ENCODE measurements around the gene ACAN. TPM values are rescaled to one million over a fixed set of nuclear protein-coding genes. Genes with fewer than 3 reads are reported as not detected.

Gene ACAN
- total and polyA plus RNA-seq, 2 of the 8 experiments (the other 6 are each of a cell fraction or from before 2014, with no cell fraction given), result 0.71 to 0.73 TPM

- H3K23me2 ChIP-seq (ENCODE audit: low read depth, low read length), result no peaks in the 10 kb centered on the region; the same call in 1 of the 2 replicates
- CTCF ChIA-PET (ENCODE audit: partially characterized antibody), result interaction anchor here (0.9 to 4.3 kb wide), 12 partner anchors 11 to 359 kb away, joined by 3 to 114 read pairs (median 9); no protein-coding TSS in a partner anchor
- no peaks in the 10 kb centered on the region for H4K20me1 ChIP-seq (replicated peaks in 1 of 2; ENCODE audit: control insufficient read depth in 1 of 2, insufficient read depth in 2 of 2, low read length in 2 of 2)
- H2BK15ac ChIP-seq (ENCODE audit: low read length), result no peak overlapping the region
- H3K4ac ChIP-seq (replicated peaks; ENCODE audit: insufficient read length, low read depth, low read length), result no peak overlapping the region
- no peaks in the 10 kb centered on the region for H3K79me1 ChIP-seq (ENCODE audit: low read depth, low read length)
- TF ChIP-seq ZNF274 (IDR thresholded peaks at IDR 0.05; ENCODE audit: borderline replicate concordance, extremely low read depth, low read length), result no peak
- TF ChIP-seq GTF2F1 (IDR thresholded peaks at IDR 0.05; ENCODE audit: borderline replicate concordance, low read depth, low read length), result no peak
- TF ChIP-seq TAF7 (optimal IDR thresholded peaks at IDR 0.05; ENCODE audit: borderline replicate concordance, low read depth, low read length), result no peak
- no peak for TF ChIP-seq SUZ12 (IDR thresholded peaks at IDR 0.05; ENCODE audit: low read length)
- TF ChIP-seq RBBP5 (IDR thresholded peaks at IDR 0.05; ENCODE audit: borderline replicate concordance, low read depth, low read length), result no peak
- no peak for TF ChIP-seq SP2 (IDR thresholded peaks at IDR 0.05; ENCODE audit: low read length)
- no peak for TF ChIP-seq CEBPB (IDR thresholded peaks at IDR 0.05; ENCODE audit: low read depth, low read length)
- no peak for TF ChIP-seq CHD1 (IDR thresholded peaks at IDR 0.05; ENCODE audit: low read depth, low read length)
- no peak for TF ChIP-seq USF2 (IDR thresholded peaks at IDR 0.05; ENCODE audit: low read length)
- no peak overlapping the region for H2AK5ac ChIP-seq (ENCODE audit: low read depth, low read length)
- no peaks in the 10 kb centered on the region; a peak in 1 of 7 replicates for H3K27me3 ChIP-seq (replicated peaks in 1 of 4; ENCODE audit: control insufficient read depth in 3 of 4, extremely low read depth in 1 of 4, insufficient read depth in 3 of 4, low read length in 3 of 4)
- H3K4me1 ChIP-seq (replicated peaks in 1 of 4; ENCODE audit: control insufficient read depth in 3 of 4, insufficient read depth in 4 of 4, low read length in 3 of 4), result no peaks in the 10 kb centered on the region
- H3K27ac ChIP-seq (ENCODE audit: low read depth, low read length), result no peak overlapping the region
- H2BK5ac ChIP-seq (ENCODE audit: low read depth, low read length), result no peak overlapping the region
- H3K4me2 ChIP-seq (ENCODE audit: insufficient read depth in 1 of 2, low read depth in 2 of 2, low read length in 2 of 2), result no peak overlapping the region
- no peak overlapping the region for H3K9ac ChIP-seq (replicated peaks in 1 of 4; ENCODE audit: extremely low read depth in 1 of 4, low read depth in 3 of 4, low read length in 3 of 4)
- H2BK120ac ChIP-seq (replicated peaks; ENCODE audit: low read depth, low read length), result no peak overlapping the region
- H3K36me3 ChIP-seq (ENCODE audit: control insufficient read depth in 2 of 4, insufficient read depth in 4 of 4, low read length in 3 of 4), result no peaks in the 10 kb centered on the region
- POLR2A ChIA-PET (ENCODE audit: partially characterized antibody), result no interaction called here
- no peaks in the 10 kb centered on the region for H3K79me2 ChIP-seq (ENCODE audit: control insufficient read depth in 1 of 2, insufficient read depth in 2 of 2, low read length in 2 of 2)
- no peak overlapping the region for H2BK20ac ChIP-seq (ENCODE audit: low read length)
- no peak for DNase-seq (ENCODE audit: low read depth in 1 of 2, low spot score in 2 of 2)
- no peak overlapping the region for H3K18ac ChIP-seq (ENCODE audit: extremely low read depth, low read length)
- 82% methylated on average over 2 of the region's 2 CpGs; no CpG with 5 or more reads in 1 of the 2 experiments for WGBS, 2 experiments (ENCODE audit: extremely low coverage in 1 of 2, insufficient coverage in 1 of 2, insufficient read length in 1 of 2, insufficient replicate concordance in 2 of 2, low coverage in 1 of 2, low lambda C conversion rate in 2 of 2, missing lambda C conversion rate in 1 of 2)
- no peak overlapping the region for H3K14ac ChIP-seq (ENCODE audit: insufficient read length)
- H4K5ac ChIP-seq (ENCODE audit: insufficient read length, low read depth, low read length), result no peak overlapping the region
- no peak overlapping the region for H2BK12ac ChIP-seq (ENCODE audit: low read depth, low read length)
- no peak for FAIRE-seq
- no peaks in the 10 kb centered on the region for H3K9me3 ChIP-seq (ENCODE audit: insufficient read depth in 2 of 2, low read depth in 1 of 2, low read length in 1 of 2)
- H3K23ac ChIP-seq (ENCODE audit: insufficient read length), result no peak overlapping the region
- H4K8ac ChIP-seq (ENCODE audit: extremely low read depth, insufficient read depth, low read length), result no peak overlapping the region
- no peak overlapping the region for H3K4me3 ChIP-seq (ENCODE audit: extremely low read depth in 1 of 4, insufficient read depth in 2 of 4, low read depth in 3 of 4, low read length in 4 of 4)
- H2AFZ ChIP-seq (ENCODE audit: low read length), result no peak overlapping the region
- H3K56ac ChIP-seq (replicated peaks; ENCODE audit: insufficient read length, low read depth, low read length), result no peak overlapping the region
- H4K91ac ChIP-seq (replicated peaks; ENCODE audit: insufficient read length, low read length), result no peak overlapping the region
These were observed 32.4 kb downstream of the ACAN start for GRCh38 chr15:88835646-88836045.
